GM19452 (cell line): ENCODE results near the gene RIMBP2.
"Not testable (repeated sequence)": the region's sequence is repeated elsewhere in the genome, so short reads cannot be mapped to it uniquely, and the experiment has no call there.

Source experiments
- ATAC-seq: cut with Tn5 transposase; IDR thresholded peaks from one replicate; pipeline ENCODE4 v1.9.1; 2021; ENCODE audit not compliant: unreplicated experiment

RIMBP2 gene

GRCh38 chr12:130609966-130610365, 106.1 kb downstream of the RIMBP2 start:
- ATAC-seq = no peak

DNA sequence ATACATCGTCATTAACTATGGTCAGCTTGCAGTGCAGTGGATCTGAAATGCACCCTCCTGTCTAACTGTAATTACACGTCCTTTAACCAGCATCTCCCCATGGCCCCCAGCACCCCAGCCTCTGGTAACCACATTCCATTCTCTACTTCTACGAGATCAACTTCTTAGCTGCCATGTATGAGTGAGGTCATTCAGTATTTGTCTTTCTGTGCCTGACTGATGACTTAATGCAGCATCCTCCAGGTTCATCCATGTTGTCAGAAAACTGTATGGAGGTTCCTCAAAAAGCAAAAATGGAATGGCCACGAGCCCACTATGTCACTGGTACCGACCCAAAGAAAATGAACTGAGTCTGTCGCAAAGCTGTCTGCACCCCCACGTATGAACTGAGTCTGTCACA, 107.3 kb downstream of the RIMBP2 start:
- ATAC-seq = no peak

DNA sequence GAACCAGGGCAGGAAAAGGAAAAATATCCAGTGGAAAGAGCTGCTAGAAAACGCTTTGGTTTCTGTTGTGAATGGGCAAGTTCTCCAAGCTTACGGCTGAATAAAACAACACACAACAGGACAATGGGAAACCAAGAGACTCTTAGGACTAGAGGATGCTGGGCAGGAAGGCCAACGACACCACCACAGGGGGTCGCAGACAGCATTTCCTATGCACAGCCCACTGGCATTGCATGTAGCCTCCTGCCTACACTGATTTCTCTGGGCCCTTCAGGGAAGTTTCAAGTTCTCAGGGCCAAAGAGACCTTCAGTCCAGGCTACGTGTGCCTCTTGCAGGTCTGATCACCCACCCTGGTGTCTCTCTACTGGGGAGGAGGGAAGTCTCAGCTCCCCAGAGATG, 108.0 kb downstream of the RIMBP2 start:
- ATAC-seq = no peak

GRCh38 chr12:130606231-130606630, 109.9 kb downstream of the RIMBP2 start:
- no peak for ATAC-seq

GRCh38 chr12:130603396-130603965, 112.6 kb downstream of the RIMBP2 start:
- ATAC-seq = no peak

DNA sequence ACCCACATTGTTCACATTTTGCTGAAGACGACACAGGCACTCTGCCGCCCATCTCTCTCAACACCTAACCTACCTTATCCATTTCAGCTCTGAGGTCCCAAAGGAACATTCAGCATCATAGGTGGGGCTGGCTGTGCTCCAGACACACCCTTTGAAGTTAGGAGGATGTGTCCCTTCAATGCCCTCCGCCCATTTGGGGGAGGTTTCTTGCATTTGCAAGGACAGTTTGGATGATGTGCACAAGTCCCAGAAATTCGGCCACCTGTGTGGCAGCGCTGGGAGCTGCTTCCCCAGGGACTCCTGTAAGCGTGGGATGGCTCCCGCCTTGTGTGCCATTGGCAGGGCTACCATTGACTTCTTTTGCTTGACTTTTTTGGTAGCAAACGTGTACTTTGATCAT, 113.8 kb downstream of the RIMBP2 start:
- no peak for ATAC-seq

DNA sequence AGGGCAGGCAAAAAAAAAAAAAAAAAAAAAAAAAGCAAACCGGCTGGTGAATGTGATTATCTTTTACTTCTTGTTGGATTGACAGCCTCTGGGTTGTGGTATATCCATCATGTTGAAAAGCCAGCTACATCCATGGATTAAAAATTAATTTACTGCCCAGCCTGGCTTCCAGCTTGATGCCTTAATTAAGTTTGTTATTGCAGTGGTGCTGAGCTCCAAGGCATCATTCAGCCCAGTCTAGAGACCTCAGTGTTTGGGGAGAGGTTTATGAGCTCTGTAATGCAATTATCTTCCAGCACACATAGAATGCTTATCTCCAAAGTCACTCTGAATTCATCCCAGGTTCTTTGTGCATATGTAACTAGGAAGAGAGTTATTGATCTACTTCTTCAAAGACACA, 114.8 kb downstream of the RIMBP2 start:
- ATAC-seq = no peak

DNA sequence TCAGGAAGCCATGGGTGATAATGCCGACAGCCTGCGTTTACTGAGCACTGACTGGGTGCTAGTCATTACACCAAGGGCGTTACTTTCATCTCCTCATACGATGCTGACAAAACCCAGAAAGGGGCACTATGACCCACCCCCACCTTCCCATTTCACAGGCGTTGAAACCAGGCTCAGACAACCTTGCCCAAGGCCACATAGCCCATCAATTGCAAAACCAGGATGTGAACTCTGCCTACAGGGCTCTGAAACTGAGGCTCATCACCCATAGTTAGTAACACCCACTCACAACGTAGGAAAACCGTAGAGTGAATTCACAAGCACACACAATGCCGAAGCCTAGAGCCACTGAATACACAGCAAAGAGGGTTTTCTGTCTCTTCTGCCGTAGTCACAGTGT, 119.9 kb downstream of the RIMBP2 start:
- no peak for ATAC-seq

GRCh38 chr12:130595566-130595965, 120.5 kb downstream of the RIMBP2 start:
- ATAC-seq = no peak

GRCh38 chr12:130593056-130593455, 123.0 kb downstream of the RIMBP2 start:
- ATAC-seq = no peak

- no peak for ATAC-seq
Observed at GRCh38 chr12:130592641-130593040, 123.5 kb downstream of the RIMBP2 start.

DNA sequence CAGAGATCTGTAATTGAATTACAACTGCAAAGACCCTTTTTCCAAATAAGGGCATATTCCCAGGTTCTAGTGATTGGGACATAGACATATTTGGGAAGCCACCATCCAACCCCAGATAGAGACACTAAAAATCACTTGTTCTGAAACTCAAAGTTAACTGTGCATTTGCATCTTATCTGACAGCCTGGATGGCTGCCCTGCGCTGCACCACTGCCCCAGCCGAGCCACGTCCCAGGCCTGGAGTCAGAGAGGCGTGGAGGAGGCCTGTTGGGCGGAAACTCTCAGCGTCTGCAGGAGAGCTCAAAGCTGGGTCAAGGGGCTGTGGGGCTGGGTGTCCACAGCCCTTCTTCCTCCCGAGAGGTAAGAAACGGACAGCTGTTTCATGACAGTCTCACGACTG, 124.4 kb downstream of the RIMBP2 start:
- ATAC-seq = no peak

DNA sequence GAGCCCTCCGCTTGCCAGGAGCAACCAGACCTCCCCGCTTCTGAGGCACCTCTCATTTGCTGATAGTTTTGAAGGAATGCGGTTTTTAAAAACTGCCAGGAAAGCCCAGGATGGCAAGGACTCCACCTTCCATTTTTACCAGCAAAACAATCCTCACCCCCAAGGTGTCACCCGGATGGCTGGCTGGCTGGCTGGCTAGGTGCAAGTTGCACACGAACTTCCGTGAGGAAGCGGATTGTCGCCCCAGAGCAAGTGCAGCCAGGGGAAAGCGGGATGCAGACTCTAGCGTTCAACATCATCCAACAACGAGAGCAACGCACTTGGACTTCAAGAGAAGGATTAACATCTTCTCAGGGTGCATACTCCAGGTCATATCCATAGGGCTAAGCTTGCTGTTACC, 125.4 kb downstream of the RIMBP2 start:
- no peak for ATAC-seq

GRCh38 chr12:130589540-130590317, 126.4 kb downstream of the RIMBP2 start:
- no peak for ATAC-seq

DNA sequence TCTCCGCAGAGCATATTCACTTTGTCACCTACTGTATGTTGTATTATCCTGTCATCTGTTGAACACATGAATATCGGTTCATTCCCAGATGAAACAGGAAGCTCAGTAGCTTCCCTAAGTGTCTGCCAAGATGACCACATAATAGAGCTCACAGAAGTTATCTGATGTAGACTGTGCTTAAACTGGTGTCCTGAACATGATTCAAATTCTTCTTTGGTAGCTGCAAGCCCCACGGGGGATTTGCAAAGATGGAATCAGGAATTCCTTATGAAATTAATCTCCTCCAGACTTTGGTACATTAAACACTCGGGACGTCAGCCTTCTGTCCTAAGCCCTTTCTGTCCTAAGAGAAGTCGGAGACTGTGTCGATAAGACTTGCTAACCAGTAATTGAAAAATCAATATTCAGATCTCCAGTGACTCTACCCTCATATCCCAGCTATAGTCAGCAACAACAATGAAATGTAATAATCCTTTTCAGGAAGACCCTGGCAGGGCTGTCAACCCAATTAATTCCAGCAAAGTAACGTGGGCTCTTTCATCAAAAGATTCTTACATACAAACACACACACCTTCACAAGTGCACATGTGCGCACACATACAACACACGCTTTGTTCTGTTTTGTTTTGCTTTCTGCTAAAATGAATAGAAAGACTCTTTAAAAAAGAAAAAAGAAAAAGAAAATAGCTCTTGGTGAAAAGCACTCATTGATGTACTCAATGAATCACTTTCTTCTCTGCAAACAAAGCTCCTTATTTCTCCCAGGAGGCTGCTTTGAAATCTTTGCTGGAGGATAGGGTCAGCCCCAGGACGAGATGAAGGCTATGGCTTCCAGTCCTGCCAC, 127.2 kb downstream of the RIMBP2 start:
- no peak for ATAC-seq

DNA sequence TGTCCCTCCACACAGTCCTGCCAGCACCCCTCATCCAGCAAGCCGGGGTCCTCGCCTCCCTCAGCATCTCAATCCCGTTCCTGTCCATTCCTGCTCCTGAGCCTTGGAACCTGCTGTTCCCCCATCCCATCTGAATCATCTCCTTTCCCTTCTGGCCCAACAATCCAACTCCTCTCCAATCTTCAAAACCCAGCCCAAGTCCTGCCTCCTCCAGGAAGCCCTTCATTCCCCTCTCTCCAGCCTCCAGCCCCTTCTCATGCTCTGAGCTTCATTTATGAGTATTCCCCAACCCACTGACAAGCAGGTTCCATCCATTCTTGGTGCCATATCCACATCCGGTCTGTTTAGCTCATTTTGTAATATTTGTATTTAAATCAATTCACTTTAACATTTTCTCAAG, 128.1 kb downstream of the RIMBP2 start:
- ATAC-seq = no peak

GRCh38 chr12:130584475-130584874, 131.6 kb downstream of the RIMBP2 start:
- ATAC-seq = not testable (repeated sequence)

GRCh38 chr12:130583800-130584199, 132.3 kb downstream of the RIMBP2 start:
- ATAC-seq = no peak

- ATAC-seq = no peak
Observed at GRCh38 chr12:130583317-130583716, 132.8 kb downstream of the RIMBP2 start.

GRCh38 chr12:130582286-130582685, 133.8 kb downstream of the RIMBP2 start:
- ATAC-seq = no peak

GRCh38 chr12:130581782-130582181, 134.3 kb downstream of the RIMBP2 start:
- no peak for ATAC-seq

GRCh38 chr12:130579231-130579630, 136.9 kb downstream of the RIMBP2 start:
- ATAC-seq = no peak
